CD4-positive, alpha-beta T cell treated with Interleukin-12 subunit alpha and Interleukin-12 subunit beta, for 1 hour (primary cell): ENCODE data around the gene DNHD1.
A peak's percentile ranks its signal among the peaks of the same experiment; 100 is the strongest.
"Not testable (repeated sequence)": the region's sequence is repeated elsewhere in the genome, so short reads cannot be mapped to it uniquely, and the experiment has no call there.

Source experiments
- DNase-seq: peaks from one replicate; pipeline ENCODE4 v3.0.0-alpha.2; 2020

Gene DNHD1

DNA sequence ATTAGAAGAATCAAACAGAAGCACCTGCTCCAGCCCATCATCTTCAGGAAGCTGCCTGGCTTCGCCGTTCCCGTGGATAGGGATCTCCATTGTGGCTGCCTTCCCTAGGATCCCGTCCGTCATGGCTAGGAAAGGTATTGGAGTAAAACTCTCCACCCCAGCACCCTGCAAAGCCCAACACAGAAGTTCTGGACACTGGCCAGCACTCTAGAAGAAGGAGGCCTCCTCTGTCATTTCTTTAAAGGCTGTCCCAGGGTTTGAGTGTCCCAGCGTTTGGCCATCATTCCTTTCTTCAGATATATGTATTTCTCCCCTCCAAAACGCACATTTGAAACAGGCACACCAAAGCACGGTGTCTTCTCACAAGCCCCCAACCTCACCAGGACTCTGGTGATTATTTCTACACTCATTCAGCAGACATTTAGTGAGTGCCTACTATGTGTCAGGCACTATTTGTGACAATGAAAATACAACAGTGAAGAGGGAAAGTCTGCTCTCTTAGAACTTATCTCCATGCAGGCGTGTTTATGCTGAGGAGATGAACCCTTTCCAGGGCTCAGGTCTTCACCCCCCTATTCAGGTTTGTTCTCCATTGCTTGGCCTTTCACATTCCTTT, 16.7 kb upstream of the DNHD1 start:
- no peak for DNase-seq

DNA sequence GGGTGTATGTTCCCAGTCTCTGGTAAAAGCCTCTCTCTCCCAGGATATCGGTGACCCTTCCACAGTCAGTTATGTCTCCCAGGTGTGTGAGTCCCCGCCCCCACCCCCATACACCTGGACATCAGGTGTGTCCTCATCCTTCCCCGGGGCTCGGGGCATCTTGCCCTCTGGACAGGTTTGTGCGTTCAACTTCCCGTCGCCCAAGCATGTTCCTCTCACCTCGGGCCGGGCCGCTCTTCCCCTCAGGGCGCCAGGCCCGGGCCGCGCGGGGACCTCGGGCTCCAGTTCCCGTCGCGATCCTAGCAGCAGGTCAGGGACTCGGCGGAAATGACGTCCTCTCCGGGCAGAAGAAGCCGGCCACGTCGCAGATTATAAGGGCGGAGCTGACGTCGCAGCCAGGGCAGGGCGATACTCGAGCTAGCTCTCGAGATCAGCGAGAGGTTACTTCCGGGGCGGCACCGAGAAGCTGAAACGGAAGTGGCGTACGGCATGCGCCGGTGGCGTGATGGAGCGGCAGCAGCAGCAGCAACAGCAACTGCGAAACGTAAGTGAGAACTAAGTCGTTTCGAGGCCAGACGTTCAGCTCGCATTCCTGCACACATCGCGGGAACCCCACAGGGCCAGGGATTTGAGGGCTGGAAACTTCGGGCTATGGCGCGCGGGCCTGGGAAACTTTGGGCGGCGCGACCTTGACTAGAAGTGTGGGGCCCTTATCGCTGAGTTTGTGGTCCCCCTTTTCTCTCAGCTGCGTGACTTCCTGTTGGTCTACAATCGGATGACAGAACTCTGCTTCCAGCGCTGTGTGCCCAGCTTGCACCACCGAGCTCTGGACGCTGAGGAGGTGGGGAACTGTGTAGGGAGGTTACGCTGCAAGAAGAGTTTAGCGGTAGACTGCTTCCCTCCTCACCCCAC, 15.8 kb upstream of the DNHD1 start, which contains the start of the genes ARFIP2 and TIMM10B:
Gene ARFIP2 (minus strand): TSS at position 320 of the 912 bp plus-strand sequence. CDS start 910 bp downstream, outside the sequence.
Gene TIMM10B (plus strand): TSS at position 490 of the 912 bp plus-strand sequence. CDS start 16 bp downstream, at position 506.
- peak; percentile 96 for DNase-seq

DNA sequence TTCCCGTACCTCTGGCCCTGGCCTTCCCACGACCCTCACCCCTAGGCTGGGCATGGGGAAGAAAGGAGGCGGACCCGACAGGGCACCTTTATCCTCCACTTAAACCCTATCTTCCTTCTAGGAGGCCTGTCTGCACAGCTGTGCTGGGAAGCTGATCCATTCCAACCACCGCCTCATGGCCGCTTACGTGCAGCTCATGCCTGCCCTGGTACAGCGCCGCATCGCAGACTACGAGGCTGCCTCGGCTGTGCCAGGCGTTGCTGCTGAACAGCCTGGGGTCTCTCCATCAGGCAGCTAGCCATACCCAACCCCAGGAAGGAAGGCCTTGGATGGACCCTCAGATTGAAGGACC, 15.2 kb upstream of the DNHD1 start:
- DNase-seq, result no peak

DNA sequence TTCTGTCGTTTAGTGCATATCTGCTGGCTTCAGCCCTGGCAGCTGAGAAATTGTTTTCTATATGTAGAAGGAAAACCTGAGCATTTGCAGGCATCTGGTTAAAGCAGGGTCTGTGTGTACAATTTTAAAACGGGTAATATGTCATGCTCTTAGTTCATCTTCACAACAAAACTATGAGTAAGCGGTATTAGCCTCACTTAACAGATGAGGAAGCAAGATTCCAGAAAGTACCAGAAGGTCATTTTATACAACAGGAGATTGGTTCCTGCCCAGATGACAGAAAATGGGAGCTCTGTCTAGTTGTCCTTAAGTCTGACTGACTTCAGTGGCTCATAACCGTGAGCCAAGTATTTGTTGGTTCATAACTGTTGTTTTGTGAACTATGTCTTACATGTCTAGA, 14.6 kb upstream of the DNHD1 start:
- DNase-seq, result no peak

DNA sequence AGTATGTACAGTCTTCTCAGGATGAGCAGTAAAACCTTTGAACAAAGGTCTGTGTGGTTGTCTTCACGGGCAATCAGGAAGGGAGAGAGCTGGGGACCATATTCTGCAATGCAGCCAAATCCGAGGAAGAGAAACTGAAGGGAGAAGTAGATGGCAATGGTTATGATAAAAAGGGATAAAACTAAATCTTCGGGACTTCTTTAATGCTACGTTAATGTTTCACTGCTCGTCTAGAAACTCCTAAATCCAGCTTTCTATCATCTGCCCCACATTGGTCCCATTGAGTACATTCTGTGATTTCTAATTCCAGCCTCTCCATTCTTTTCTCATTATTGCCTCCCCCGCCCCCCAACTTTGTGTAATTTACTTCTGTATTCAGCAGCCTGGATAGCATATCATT, 14.1 kb upstream of the DNHD1 start:
- DNase-seq, result no peak

DNA sequence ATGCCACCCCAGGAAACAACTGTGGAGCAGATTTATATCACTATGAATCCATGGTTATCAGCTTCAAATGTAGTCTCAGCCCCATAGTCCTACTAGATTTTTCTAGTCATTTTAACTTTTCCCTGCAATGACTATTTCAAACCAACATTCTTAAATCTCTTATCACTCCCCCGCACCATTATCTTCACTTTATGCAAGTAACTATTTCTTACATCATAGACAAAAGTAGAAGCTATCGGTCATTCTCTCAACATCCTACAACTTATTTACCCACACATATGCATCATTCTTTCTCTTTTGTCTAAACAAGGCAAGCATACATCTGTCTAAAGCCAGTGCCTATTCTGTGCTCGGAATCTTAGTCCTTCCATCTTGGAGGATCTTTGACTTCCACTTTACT, 11.4 kb upstream of the DNHD1 start:
- DNase-seq, result no peak

DNA sequence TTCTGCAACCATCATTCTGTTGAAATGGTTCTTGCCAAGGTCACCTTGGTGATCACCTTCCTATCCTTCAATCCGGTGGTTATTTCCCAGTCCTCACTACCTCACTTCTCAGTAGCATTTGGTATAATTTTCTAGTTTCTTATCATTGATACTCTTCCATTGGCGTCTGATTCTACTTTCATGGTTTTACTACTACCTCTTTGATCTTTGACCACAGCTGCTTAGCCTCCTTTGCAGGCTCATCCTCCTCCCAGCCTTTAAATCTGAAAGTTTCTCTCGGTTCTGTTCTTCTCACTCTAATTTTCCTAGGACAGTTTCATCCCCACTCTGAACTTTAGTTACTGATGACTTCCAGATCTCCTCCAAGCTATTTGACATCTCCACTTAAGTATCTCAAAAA, 10.8 kb upstream of the DNHD1 start:
- DNase-seq, result no peak

DNA sequence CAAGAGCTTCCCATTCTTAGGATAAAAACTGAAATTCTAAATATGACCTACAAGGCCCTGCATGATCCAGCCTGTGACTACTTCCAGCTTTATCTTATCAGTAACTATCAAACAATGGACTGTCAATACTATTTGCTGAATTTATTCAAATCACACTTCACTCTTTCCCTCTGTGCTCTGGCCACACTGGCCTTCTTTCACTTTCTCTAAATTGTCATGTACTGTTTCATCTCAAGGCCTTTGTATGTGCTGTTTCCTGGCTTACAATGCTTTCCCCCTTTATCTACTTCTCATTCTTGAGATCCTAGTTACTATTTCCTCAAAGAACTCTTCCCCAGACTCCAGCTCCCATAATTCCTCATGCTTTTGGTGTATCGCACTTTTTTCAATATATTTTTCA, 10.1 kb upstream of the DNHD1 start:
- no peak for DNase-seq

DNA sequence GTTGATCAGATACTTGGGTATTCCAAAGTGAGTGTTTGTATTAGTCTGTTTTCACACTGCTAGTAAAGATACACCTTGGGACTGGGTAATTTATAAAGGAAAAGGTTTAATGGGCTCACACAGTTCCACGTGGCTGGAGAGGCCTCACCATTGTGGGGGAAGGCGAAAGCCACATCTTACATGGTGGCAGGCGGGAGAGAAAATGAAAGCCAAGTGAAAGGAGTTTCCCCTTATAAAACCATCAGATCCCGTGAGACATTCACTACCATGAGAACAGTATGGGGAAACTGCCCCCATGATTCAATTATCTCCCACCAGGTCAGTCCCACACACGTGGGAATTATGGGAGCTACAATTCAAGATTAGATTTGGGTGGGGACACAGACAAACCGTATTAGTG, 8.7 kb upstream of the DNHD1 start:
- no peak for DNase-seq

DNA sequence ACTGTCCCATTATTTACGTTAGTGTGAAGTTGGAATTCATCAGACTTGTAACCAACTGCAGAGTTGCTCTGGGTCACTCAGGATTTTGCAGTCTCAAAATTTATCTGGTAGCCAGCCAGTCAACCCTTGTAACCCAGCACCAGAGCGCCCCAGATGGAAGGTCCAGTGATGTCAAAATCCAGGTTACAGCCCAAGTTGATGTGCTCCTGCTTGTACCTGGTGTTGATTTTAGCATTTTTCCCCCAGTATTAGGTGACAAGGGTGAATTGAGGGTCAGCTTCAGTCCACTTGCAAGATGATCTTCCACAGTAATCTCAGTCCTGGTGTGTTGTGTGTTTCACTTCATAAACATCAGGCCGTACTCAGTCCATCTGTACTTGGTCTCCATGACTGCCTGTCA, 8.3 kb upstream of the DNHD1 start:
- DNase-seq, result no peak

DNA sequence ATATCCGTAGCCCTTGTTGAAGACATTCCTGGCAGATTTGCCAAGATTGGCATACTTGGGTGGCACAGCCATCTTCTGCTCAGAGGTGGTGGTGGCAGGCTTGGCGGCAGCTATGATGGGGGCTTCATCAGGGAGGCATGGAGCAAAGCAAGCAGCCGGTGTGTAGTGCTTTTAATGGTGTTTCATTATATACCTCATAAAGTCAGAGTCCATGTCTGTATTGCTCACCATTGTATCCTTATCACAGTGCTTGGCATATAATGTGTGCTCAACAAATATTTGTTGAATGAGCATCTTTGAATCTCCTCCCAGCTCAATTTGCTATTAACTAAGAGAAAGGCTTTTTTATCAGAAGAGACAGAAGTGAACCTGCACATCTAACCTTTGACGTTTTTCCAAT, 7.8 kb upstream of the DNHD1 start:
- no peak for DNase-seq

DNA sequence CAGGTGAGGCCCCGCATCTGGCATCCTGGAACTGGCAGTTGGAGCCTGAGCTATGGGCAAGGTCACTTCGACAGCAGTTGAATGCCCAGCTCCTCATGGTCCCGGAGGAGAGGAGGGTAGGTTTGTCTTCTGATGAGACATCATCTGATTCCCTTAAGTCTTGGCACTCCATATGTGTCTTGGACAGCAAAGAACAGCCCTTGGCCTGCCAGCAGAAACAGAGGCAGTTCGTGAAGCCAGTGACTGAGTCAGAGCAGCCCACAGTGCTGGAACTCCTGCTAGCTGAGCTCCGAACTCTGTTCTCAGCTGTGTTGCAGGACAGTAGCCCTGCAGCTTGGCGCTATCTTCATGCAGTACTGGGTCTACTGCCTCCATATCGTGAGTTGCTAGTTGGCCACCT, 1.0 kb downstream of the DNHD1 start:
- DNase-seq, result no peak

DNA sequence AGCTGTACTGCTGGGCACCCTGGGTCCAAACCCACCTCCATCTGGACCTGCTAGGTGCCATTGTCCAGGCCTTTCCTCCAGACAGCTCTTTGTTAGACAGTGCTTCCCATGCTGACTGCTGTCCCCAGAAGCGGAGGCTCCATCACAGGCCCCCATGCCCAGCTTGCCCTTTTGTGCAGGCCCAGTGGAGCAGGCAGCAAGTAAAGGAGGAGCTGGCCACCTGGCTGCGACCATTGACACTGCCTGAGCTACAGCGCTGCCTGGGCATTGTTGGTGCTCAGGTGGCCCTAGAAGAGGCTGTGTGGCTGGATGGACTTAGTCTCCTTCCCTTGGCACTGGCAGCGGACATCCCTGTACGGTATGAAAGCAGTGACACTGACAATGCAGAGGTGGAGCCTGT, 1.5 kb downstream of the DNHD1 start:
- DNase-seq, result no peak

DNA sequence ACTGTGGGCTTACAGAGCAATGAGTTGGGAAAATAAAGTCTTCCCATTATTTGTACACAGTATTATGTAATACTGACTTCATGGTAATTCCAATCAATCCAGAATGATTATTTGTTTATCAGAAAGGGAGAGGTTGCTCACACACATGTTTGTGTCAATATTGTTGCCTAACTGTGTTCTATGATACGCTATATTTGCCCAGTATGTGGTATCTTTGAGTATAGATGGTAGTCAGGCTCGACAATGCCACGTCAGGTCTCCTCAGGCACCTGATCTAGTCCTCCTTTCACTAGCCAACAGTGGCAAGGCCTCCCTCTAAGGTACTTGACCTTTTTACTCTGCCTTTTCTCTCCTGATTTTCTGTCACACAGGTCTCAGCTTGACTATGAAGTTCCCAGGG, 5.3 kb downstream of the DNHD1 start:
- no peak for DNase-seq

DNA sequence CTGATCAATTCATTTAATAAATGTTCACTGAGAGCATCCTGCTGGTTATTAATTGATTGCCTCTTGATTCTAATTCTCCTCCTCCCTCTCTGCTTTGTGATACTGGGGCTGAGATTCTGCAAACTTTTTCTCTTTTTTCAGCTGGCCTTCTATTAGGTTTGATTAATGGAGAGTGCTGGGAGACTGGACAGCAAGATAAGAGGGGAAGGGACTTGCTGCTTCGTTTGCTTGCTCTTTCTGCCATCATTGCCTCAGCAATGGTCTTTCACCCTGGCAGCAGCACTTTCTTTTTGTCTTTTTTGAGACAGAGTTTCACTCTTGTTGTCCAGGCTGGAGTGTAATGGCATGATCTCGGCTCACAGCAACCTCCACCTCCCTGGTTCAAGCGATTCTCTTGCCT, 7.1 kb downstream of the DNHD1 start:
- DNase-seq, result no peak

DNA sequence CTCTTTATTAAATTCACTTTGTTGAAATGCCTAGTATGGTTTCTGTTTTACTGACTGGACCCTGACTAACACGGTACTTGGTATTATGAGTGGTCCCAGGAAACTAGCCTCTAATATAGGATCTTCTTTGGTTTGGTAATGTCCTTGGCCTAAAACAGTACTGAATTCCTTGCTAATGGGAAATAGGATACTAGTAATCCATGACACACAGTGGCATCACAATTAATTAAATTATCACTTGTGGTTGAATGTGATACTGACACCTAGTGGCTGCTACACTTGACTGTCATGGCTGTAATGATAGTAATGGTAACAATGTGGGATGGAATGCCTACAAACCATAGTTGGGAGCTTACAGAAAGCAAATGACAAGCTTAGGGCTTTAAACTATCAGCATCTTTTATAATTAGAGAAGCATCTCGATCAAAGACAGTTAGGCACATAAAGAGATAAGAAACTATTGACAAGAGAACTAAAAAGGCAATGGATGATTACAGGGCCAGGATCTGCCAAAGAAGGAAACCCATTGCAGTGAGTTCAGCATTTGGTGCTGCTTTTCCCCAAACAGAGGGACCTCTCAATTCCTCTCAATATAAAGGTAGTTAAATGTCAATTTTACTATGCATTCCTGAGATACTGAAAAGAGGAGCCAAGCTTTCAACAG, 8.6 kb downstream of the DNHD1 start:
- DNase-seq, result peak; percentile 51

DNA sequence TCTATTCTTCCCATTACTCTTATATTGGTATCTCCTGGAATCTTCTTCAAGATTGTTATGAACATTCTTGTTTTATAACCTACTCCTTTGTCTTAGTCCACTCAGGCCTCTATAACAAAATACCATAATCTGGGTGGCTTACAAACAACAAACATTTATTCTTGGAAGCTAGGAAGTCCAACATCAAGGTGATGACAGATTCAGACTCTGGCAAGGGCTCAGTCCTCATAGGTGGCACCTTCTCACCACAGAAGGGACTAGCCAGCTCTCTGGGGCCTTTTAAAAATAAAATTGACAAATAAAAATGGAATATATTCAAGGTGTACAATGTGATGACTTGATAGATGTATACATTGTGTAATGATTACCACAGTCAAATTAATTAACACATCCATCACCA, 19.8 kb downstream of the DNHD1 start:
- no peak for DNase-seq

DNA sequence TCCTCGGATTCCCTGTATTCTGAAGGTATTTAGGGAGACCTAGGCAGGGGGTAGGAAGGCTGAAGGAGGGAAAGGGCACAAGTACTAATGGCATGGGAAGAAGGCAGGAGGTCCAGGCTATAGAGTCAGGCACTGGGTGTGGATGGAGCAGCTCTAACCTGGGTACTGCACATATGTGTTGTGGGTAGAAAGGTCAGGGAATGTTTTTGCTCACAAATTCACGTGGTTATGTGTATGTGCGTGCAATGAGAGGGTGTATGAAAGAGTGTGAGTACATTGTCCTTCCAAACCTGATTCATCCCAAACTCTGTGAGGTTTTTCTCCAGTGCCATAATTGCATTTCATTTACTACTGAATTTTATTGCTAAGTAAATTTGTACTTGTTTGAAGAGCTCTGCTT, 23.2 kb downstream of the DNHD1 start:
- no peak for DNase-seq

DNA sequence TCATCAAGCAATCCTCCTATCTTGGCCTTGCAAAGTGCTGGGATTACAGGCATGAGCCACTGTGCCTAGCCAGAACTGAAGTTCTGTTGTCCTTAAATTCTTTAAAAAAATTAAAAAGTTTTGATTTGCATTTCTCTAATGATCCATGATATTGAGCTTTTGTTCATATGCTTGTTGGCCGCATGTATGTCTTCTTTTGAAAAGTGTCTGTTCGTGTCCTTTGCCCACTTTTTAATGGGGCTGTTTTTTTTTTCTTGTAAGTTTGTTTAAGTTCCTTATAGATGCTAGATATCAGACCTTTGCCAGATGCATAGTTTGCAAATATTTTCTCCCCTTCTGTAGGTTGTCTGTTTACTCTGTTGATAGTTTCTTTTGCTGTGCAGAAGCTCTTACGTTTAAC, 24.9 kb downstream of the DNHD1 start:
- not testable (repeated sequence) for DNase-seq

DNA sequence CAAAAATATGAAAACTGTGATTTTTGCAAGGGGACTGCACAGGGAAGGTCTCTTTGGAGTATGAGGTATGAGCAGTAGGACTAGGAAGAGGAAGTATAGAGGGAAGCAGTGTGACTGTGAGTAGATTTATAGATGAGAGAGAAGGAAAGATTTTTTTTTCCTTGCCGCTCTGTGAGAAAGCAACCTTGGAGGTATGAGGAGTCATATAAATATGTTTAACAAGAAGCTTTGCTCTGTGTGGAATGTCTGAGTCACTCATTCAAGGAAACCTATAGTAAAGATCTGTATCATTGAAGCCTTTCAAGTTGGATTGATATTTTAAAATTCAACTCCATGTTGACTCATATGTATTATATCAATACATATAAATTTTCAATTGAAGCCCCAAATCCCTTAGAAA, 26.2 kb downstream of the DNHD1 start:
- DNase-seq, result no peak

DNA sequence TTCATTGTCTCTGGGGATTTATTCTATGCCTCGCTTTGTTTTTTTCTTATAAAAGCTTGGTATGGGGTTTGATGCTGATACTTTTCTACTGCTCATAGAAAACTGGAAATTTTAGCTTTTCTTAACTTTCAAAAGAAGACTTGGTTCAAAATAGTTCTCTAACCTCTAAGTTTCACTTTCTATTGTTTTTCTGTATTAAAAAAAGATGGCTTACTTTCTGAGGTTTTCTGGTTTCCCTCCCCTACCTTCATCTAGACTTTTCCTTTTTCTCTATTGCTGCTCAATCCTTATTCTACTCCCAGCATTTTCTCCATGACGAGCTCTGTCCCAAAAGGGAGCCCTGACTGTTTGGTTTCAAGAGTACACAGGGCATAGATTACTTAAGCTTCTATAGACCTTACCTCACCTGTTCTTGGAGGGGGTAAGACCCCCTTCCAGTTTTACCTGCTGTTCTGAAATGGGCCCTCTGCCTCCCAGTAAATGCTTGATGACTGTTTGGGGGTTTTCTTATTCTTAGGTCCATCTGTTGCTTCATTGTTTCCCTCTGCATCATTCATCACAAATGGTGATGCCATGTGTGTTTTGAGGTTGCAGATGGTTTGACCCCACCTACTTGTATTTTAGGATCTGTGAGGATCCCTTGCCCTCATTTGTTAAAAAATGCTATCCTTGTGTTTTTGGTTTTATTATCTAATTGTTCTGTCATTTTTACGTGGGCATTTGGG, 29.5 kb downstream of the DNHD1 start:
- DNase-seq, result no peak

DNA sequence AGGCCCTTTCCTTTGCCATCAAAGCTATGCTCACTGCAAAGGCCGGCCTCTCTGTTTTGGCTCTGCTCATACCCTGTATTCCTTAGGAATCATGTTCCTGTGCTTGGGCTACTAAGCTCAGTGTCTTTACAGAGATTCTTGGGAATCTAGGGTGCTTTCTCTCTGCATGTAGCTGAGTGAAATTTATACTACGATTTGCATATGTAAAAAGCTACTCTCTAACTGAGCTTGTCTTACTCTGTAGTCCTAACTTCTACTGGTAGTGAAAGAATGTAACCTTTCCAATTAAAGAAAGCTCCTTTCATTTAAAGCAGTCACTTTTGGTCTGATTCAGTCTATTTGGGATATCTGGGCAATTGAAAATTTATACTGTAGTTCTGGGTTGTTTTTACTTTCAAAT, 32.2 kb downstream of the DNHD1 start:
- DNase-seq, result no peak

DNA sequence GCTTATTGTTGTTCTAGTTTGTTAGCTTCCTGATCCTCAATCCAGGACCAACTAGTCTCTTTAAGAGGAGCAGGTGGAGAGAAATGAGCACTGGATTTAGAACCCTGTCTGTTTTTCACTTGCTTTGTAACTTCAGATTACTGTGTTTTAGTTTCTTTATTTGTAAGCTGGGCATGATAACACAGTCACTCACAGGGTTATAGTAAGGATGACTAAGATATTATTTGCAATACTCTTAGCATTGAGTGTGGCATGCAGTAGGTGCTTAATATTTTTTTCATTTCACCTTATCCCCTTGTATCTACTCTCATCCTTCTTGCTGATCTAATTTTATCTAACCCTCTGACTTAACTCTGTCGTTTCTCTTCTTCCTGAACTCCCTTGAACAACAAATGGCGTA, 33.8 kb downstream of the DNHD1 start:
- DNase-seq, result no peak
